ENCODE measurements around the gene DPYD.

The DPYD gene

DNA sequence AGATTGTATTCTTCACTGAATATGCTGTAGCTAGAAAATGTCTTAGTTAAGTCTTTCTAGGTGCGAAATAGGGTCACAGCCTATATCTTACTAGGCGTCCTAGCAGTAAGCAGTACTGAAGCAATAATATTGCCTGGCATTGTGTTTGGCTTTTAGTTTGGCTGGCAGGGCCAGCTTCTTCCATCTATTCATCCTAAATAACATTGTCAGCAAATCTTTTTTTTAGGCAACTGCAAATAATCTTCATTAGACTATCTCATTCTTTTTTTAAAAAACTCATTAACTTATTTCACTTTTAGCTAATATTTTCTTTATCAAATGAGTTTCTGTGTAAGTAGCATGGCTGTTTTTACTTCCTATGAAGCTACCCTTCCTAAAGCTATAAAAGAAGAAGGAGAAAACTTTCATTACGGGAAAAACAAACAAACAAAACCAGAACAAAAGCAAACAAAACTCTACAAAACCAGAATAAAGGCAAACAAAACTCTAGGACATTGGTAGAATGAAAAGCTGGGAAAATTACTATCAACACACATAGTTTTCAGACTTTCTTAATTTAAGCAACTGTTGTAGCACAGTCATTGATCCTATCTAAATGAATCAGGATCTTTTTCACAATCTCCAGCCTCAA lies 506.0 kb downstream of the DPYD start:
- DNase-seq: no peak

DNA sequence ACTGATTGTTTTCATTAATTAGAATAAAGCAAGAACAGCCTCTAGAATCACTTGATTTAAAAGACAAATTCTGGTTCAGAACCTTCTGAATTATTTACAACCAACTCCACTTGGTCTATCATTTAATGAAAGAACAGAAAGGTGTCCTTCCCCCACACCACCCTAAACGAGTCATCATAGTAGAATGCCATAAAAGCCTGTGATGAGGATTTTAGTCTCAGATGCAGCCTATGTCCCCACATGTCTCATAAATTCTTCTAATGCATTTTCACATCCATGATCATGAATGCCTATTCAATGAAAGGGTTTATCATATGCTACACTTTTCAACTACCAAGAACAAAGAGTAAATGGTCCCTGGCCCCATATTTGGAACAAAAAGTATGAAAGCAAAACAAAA lies 508.1 kb downstream of the DPYD start:
- DNase-seq: peak; percentile 56

DNA sequence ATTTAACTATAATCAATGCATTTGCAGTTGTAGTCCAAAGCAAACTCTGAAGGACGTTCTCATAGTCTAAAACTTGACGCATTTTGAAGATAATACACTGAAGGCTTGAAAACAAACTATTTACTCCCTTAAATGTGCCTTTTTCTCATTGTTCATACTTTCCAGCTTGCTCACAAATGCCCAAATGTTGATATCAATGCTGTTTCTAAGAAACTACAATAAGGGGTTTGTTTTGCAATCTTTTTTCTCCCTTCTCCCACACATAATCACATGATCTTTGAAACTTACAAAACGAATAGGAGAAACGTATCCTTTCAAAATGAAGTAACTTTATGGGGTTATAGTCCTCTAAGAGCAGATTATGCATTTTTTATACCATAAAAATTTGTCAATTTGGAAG lies 508.7 kb downstream of the DPYD start:
- no peak for DNase-seq

DNA sequence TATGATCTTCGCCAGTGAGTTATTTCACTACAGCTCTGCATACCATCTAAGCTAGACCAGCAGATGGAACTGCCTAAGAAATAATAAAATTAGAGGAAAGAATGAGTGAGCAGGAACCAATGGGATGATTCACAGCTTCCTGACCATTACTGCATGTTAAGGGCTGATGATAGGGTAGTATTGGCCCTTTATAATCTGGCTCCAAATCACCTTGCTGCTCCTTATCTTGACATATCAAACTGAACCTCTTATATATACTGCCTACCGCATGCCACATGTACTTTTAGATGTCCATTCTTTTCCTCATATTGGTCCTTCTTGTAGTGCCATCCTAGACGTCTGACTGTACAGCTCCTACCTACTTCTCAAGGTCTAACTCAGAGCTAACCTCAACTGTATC lies 524.4 kb downstream of the DPYD start:
- DNase-seq: peak; percentile 57

DNA sequence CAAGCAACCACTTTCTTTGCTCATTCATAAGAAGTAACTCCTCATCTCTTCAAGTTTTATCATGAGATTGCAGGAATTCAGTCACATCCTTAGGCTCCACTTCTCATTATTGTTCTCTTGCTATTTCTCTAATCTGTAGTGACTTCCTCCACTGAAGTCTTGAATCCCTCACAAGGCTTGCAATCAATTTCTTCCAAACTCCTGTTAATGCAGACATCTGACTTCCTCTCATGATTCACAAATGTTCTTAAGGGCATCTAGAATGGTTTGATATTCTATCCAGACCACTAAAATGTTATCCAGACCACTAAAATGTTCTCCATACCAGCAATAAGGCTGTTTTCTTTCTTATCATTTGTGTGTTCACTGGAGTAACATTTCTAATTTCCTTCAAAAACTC lies 528.1 kb downstream of the DPYD start:
- peak; percentile 36 for DNase-seq

DNA sequence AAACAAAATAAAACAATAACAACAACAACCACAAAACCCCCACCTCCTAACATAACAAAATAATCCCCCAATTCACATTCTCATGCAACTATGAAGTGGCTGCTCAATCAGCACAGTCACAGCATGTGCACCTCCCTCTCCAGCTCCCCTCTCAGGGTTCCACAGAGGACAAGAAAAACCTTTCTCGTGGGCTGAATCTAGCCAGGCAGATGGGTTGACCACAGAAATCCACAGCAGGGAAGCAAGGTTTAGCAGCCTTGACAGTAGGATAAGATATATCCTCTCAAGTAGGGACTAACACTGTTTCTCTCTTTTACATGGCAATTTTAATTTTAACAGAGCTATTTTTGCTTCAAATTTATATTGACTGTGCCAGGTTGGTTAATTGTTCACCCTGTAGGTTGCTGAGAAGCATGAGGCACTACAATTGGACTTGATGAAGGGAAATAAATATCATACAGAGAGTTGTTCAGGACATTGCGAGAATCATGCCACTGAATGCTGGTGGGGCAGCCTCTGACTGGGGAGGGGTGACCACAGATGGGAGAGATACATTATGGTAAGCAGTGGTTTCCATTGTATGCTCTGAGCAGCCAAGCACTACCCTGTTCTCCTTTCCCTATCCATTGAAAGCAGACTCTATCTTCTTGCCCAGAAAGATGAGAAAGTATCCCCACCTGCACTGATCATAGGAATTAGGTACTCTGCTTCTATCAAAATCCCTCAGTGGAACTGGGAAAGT lies 535.1 kb downstream of the DPYD start:
- peak; percentile 65 for DNase-seq

DNA sequence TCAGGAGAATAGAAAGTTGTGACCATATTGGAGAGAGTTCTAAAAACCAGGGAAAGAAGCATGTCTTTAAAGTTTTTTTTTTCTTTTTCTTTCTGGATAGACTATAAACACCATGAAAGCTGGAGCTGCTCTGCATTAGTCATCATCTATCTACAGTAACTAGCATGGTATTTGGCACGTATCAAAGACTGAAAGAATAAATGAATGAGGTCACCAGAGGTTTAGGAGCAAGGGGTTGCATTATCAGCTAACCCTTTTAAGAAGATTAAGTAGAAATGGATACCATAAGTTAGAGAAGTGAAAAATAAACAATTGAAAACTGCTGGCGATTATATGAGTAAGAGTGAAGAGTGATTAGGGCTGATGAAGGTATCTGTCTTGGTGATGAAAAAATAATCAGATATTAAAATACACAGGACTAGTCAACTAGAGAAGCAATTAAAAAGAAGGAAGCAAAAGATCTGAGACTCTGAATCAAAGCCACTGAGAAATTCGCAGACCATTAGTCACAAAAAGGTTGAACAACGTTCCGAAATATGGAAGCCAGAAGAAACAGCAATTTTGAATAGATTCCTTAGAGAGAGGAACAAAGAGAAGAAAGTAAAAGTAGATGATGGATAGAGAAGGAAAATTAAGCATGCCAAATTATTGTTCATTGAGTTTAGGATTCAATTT lies 536.4 kb downstream of the DPYD start:
- DNase-seq: peak; percentile 93

DNA sequence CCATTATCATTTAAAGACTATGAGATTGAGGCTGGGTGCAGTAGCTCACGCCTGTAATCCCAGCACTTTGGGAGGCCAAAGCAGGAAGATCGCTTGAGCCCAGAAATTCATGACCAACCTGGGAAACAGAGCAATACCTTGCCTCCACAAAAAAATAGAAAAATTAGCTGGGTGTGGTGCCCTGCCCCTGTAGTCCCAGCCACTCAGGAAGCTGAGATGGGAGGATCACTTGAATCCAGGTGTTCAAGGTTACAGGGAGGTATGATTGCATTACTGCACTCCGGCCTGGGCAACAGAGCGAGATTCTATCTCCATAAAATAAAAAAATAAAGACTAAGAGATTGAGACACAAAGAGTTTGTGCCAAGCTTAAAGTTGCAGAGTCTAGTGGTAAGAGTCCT lies 537.0 kb downstream of the DPYD start:
- DNase-seq: no peak

DNA sequence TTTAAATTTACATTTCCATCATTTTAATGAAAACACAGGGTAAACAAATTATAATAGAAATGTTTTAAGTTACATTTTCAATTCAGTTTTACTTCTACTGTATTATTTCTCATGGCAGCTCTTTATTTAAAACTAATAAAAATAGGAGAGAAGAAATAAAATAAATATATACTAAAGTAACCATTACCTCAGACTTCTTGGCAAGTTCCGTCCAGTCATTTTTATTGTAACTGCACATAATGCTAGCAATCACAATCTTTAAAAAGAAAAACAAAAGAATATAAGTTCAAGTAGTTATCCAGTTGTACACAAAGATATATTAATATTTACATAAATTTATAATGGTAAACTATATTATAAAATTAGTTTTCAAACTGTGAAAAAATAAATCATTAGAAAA lies 538.6 kb downstream of the DPYD start:
- no peak for DNase-seq

DNA sequence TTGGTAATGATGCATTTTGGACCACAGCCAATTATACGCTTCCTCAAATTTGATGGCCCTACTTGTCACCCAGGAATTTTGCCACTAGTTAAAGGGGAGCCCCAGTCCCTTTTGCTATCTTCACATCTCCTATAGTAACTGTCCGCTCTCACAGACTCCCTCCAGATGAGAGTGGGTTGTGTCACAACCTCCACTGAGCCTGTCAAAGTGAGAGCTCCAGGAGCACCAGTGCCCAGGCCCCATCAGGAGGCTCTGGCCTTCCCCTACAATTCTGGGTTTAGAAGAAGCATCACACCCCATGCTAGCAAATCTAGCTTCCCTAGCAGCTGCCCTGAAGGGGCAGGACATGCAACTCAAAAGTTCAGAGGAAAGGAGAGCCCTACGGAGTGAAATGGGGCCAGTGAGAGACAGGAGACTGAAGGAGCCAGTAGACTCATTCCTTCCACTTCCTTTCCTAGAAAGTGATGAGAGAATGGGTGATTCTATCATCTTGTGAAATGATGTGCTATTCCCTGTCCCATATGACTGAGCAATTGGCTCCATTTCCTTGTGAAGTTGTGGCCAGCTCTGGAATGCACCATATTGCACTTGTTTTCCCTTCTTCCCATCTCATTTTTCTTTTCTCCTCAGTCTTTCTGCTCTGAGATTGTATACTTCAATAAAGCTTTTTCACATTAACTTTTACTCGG lies 541.3 kb downstream of the DPYD start:
- DNase-seq: peak; percentile 94

DNA sequence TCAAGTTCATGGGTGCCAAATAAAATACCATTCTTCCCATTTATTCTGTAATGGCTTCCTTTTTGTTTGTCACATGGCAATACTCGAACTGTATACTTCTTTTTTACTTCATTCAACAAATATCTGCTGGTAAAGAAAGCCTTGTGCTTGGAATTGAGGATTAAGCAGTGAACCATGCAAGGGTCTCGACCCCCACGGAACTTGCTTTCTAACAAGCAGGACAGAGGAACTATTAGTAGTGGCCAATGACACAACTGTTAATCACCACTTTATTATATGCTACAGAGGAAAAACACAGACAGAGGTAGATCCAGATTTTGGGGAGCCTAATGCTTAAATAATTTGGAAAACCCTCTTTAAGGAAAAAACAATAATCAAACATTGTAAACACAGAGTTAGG lies 542.2 kb downstream of the DPYD start:
- DNase-seq: no peak

DNA sequence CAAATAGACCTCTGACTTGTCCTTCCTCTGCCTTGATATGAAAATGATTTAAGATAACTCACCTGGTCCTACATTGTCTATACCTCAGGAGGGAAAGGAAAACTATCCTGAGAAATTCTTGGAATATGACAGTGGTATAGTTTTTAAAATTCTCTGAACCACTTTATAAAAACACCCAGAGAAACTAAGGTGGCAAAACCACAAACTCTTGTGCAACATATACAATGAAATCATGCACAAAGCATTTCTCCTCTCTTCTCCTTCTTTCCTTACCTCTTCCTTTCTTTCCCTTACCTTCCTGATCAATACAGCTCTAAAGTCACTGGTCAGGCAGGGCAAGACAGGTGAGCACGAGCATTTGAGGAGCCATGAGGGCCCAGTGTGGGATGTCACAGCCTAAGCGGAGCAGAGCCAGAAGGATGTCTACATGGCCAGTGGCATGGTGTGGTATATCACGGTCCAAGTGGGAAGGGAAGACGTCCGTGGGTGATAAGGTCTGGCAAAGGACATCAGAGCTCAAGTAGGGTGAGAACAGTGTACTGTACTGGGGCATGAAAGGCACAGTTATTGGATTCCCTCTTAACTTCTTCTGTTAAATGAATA lies 543.3 kb downstream of the DPYD start:
- no peak for DNase-seq

DNA sequence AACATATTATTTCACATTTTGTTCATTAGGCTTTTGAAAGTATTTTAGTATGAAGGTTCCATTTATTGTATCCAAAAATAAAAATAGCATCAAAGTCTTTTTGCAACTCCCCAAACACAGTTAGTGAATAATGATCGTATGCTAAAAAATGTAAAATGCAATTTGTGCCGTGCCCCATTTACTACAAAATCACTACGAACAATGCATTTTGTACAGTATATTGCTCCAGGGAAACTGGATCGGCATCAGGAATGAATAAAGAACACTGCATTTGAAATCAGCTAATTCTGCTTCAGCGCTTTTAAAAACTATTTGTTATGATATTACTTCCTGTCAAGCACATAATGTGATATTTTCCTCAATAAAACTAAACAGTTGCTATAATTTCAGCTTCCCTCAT lies 547.8 kb downstream of the DPYD start:
- DNase-seq: no peak

DNA sequence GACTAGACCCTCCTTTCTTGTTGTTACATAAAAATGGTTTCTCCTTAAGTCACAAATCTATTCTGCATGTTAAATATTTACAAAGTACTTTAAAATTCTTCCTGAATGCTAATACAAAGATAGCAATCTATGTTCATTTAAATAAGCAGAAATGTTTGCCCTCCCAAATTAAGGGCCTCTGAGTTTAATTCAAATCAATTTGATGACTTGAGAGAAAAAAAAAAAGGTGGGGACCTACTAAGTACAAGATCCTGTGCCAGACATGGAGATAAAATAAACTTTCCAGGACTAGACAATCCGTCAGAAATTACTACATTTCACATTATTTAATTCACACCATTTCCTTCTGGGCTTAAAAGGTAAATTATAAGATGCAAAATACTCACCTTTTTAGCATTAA lies 548.3 kb downstream of the DPYD start:
- DNase-seq: no peak

DNA sequence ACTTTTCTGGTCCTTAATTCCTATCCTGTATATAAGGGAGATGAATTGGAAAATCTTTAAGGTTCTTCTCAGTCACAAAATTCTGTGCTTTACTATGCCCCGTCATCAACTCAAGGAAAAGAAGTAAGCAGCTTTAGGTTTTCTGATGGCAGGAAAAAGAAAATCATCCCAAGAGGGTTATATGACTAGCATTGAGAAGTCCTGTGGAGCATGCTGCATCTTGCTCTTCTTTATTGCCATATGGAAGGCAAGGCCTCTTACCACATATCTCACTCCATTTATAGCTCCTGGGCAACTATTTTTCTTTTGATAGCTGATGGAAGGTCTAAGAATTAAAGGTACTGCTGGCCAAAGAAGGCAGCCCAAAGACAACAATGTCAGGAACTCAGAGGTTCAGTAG lies 552.5 kb downstream of the DPYD start:
- DNase-seq: no peak

DNA sequence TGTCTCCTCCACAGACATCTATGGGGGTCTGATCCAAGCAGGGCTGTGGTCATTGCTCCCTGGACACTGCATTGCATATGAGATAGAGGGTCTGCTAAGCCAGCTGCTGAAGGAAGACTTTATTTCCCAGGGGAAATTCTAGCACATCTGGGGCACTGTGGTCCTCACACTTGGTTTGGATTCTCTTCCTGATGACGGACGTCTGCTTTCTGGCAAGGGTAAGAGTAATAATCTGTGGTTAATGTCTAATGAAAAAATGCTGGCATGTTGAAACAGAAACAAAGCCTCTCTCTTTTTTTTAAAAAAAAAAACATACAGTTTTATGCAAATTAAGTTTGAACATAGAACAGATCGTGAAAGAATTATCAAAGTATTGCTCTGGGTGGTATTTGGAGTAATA lies 553.9 kb downstream of the DPYD start:
- peak; percentile 62 for DNase-seq

DNA sequence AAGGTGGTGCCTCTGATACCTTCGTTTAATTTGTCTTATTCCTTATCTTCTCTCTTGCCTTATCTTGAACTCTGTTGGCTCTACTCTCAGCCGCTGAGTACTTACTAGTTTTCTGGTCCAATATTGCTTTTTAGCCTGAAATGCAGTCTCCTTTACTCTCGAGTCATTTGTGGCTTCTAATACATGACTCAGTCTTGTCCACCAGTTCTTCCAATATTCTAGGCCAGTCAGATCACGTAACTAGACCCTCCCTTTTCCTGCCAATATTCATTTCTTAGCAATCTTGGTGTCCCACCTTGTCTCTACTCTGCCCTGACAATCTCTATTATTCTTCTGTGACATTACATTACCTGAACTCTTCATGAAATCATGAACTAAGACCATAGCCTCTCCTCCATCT lies 555.8 kb downstream of the DPYD start:
- DNase-seq: peak; percentile 34

DNA sequence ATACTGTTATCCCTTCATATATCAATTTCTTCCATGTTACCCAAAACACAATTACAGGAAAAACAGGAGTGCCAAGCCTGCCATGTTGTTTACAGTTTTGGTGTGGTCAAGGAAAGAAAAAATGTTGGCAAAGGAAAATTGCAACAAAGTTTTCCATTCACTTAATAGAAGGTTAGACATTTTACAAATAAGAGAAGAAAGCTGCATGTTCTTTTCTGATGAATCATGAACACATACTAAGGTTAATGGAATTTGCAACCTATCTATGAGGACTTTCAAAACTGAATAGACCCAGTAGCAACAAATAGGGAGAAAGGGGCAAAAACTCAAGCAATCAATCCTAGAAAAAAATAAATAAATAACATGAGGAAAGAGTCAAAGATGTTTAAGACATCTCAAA lies 556.7 kb downstream of the DPYD start:
- DNase-seq: peak; percentile 68

DNA sequence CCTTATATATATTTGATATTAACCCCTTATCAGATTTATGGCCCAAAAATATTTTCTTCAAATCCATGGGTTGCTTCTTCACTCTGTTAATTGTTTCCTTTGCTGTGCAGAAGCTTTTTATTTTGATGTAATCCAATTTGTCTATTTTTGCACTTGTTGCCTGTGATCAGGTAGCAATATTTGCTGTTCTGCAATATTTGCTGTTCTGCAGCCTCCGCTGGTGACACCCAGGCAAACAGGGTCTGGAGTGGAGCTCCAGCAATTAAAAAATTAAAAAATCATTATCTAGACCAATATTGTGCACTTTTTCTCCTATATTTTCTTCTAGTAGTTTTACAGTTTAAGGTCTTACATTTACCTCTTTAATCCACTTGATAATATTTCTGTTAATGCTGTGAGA lies 564.5 kb downstream of the DPYD start:
- no peak for DNase-seq

DNA sequence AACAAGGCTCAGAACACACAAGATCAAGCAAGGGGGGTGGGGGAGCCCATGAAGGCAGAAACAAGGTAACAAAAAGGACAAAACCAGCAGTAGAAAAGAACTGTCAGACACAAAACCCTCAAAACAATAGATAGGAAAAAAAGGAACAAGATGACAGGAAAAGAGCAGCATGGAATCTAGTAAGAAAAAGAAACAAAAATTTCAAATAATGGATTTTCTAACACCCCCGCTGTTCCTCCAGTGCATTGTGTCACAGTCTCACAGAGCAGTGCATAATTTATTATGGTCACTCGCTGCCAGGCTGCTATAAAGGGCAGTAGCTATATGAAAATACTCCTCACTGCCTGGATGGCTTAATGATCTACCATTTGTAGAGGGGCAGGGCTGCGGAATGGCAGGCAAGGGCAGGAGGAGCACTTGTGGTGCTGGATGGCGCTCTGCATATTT lies 567.9 kb downstream of the DPYD start:
- no peak for DNase-seq

DNA sequence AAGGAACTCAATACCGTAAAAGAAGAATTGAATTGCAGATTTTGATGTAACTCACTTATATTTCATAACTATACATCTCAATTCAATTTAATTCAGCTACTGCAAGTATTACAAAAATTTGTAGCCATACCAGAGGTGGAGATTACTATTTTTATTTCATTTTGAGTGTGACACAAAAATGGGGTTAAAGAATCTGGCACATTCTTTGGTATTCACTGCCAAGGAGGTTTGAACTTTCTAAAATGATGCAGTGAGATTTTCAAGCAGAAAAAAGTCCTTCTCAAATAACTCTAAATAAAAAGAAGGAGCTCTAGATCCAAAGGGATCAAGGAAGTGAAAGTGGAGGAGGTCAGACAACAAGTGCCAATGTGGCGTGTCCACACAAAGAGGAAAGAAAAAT lies 569.0 kb downstream of the DPYD start:
- DNase-seq: peak; percentile 36

DNA sequence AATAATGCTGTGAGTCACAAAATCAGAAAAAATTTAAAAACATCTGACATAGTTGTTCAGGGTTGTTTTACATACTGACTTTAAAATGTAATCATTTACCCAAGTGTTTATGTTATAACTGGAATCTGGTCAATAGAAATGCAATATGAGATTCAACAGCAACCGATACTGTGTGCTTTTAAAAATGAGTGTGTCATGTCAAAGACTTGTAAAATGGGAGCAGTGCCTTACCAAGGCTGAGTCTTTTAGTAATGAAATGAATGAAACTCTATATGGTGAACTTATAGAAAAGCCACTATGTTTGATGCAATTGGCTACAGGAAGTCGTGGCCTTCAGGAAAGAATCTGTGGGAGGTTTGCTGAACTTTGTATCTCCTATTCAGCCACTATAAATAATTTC lies 570.2 kb downstream of the DPYD start:
- peak; percentile 71 for DNase-seq

DNA sequence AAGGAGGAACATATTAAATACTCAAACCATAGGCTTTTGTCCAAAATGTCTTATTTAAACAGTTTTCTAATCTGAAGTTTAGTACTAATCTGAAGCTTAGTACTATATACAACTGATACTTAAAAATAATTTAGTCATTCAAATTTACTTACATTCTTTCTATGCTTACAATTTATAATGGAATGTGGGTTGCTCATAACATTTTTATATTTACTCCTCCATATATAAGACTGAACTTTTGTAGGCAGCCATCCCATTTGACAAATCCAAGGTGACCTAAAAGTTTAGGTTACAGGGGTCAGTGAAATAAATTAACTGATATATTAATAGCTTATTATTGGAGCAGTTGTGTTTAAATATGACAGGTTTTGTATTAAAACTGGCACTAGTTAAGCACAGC lies 570.6 kb downstream of the DPYD start:
- DNase-seq: peak; percentile 26
